Measurements from ENCODE around the gene PCBD2.
"Not testable (repeated sequence)": the region's sequence is repeated elsewhere in the genome, so short reads cannot be mapped to it uniquely, and the experiment has no call there.

PCBD2 gene

GRCh38 chr5:134995850-134996402 is 91.0 kb downstream of the PCBD2 start:
- H3K4me3 ChIP-seq (ENCODE audit: low read length in 2 of 2), result no peak overlapping the region
- no peak overlapping the region for H3K27ac ChIP-seq (ENCODE audit: low read depth in 2 of 2, low read length in 2 of 2)
- H3K9ac ChIP-seq (ENCODE audit: low read depth in 1 of 2, low read length in 2 of 2), result no peak overlapping the region
- H3K9me3 ChIP-seq (ENCODE audit: control insufficient read depth in 2 of 2, low read length in 2 of 2), result no peaks in the 10 kb centered on the region
- no peaks in the 10 kb centered on the region for H3K36me3 ChIP-seq (ENCODE audit: control insufficient read depth in 2 of 2, insufficient read depth in 2 of 2, low read length in 2 of 2)
- no peaks in the 10 kb centered on the region for H3K27me3 ChIP-seq (ENCODE audit: control insufficient read depth in 2 of 2, insufficient read depth in 2 of 2, low read length in 2 of 2)
- no peaks in the 10 kb centered on the region for H3K4me1 ChIP-seq (ENCODE audit: control insufficient read depth in 2 of 2, insufficient read depth in 2 of 2, low read length in 2 of 2)

DNA sequence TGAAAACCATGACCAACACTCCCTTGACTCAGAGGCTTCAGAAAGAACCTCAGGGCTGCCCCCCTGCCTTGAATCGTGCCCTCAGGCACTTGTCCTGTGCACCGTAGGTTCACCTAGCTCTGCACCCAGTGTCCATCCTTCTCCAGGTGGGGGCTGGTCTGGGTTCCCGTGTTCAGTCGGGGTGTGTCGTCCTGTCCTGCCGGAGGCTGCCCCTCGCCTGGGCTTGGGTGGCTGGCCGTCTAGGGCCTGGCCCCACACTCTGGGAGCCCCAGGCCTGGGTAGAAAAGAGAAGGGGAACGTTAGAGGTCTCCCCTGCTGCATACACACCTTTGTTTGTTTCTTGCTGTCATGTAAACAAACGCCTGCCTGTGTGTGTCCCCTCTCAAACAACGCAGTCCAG is 92.1 kb downstream of the PCBD2 start:
- Histone ChIP-seq H3K27ac (ENCODE audit: low read depth in 2 of 2, low read length in 2 of 2) (no peak overlapping the region), H3K4me3 (ENCODE audit: low read length in 2 of 2) (no peak overlapping the region)

DNA sequence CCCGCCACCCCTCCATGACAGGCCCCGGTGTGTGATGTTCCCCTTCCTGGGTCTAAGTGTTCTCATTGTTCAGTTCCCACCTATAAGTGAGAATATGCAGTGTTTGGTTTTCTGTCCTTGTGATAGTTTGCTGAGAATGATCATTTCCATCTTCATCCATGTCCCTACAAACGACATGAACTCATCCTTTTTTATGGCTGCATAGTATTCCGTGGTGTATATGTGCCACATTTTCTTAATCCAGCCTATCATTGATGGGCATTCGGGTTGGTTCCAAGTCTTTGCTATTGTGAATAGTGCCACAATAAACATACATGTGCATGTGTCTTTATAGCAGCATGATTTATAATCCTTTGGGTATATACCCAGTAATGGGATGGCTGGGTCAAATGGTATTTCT is 93.1 kb downstream of the PCBD2 start:
- not testable (repeated sequence) for H3K27ac ChIP-seq (ENCODE audit: low read depth in 2 of 2, low read length in 2 of 2); H3K9me3 ChIP-seq (ENCODE audit: control insufficient read depth in 2 of 2, low read length in 2 of 2); H3K27me3 ChIP-seq (ENCODE audit: control insufficient read depth in 2 of 2, insufficient read depth in 2 of 2, low read length in 2 of 2); H3K4me3 ChIP-seq (ENCODE audit: low read length in 2 of 2); H3K36me3 ChIP-seq (ENCODE audit: control insufficient read depth in 2 of 2, insufficient read depth in 2 of 2, low read length in 2 of 2); H3K9ac ChIP-seq (ENCODE audit: low read depth in 1 of 2, low read length in 2 of 2); H3K4me1 ChIP-seq (ENCODE audit: control insufficient read depth in 2 of 2, insufficient read depth in 2 of 2, low read length in 2 of 2)

More for the DNA sequence above, 92.1 kb downstream of the PCBD2 start:
- H3K36me3 ChIP-seq (ENCODE audit: control insufficient read depth in 2 of 2, insufficient read depth in 2 of 2, low read length in 2 of 2), result no peaks in the 10 kb centered on the region
- no peak overlapping the region for H3K9ac ChIP-seq (ENCODE audit: low read depth in 1 of 2, low read length in 2 of 2)
- no peaks in the 10 kb centered on the region for H3K27me3 ChIP-seq (ENCODE audit: control insufficient read depth in 2 of 2, insufficient read depth in 2 of 2, low read length in 2 of 2)
- H3K4me1 ChIP-seq (ENCODE audit: control insufficient read depth in 2 of 2, insufficient read depth in 2 of 2, low read length in 2 of 2), result no peaks in the 10 kb centered on the region
- H3K9me3 ChIP-seq (ENCODE audit: control insufficient read depth in 2 of 2, low read length in 2 of 2), result no peaks in the 10 kb centered on the region

DNA sequence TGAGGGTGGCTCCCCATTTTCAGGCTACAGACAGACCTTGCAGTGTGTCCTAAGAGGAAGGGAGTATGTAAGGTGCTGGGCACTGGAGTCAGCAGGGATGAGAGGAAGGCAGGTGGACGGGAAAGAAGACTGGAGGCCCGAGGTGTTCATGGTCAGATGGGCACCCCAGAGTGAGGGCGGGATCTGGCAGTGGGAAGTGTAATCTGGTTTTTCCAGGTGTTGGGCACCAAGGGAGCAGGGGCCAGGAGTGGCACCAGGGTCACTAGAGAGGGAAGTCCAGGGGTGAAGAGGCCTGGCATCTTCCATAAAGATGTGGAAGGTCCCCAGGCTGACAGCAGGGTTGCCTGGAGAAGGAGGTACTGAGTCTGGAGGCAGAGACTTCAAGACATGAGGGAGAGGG is 99.4 kb downstream of the PCBD2 start:
- no peak overlapping the region for H3K27ac ChIP-seq (ENCODE audit: low read depth in 2 of 2, low read length in 2 of 2)
- H3K4me1 ChIP-seq (ENCODE audit: control insufficient read depth in 2 of 2, insufficient read depth in 2 of 2, low read length in 2 of 2), result no peaks in the 10 kb centered on the region
- no peaks in the 10 kb centered on the region for H3K9me3 ChIP-seq (ENCODE audit: control insufficient read depth in 2 of 2, low read length in 2 of 2)
- H3K9ac ChIP-seq (ENCODE audit: low read depth in 1 of 2, low read length in 2 of 2), result no peak overlapping the region
- H3K27me3 ChIP-seq (ENCODE audit: control insufficient read depth in 2 of 2, insufficient read depth in 2 of 2, low read length in 2 of 2), result no peaks in the 10 kb centered on the region
- H3K4me3 ChIP-seq (ENCODE audit: low read length in 2 of 2), result no peak overlapping the region
- no peaks in the 10 kb centered on the region for H3K36me3 ChIP-seq (ENCODE audit: control insufficient read depth in 2 of 2, insufficient read depth in 2 of 2, low read length in 2 of 2)

DNA sequence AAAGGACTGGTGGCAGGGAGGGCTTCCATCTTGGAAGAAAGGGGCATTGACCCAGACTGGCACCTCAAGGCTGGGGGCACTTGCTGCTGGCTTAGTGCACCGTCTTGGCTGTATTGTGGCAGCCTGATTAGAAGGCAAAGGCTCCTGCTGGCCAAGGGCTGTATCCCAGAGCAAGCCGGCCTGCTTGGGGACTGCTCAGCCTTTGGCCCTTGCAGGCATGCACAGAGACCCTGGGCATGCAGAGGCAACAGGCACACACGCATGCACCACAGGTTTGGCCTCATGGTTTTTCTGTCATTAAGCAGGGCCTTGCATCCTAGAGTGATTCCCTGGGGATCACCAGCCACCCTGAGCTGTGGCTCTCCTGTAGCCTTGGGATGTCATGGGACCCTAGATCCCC is 100.1 kb downstream of the PCBD2 start:
- Histone ChIP-seq H3K27me3 (ENCODE audit: control insufficient read depth in 2 of 2, insufficient read depth in 2 of 2, low read length in 2 of 2) (no peaks in the 10 kb centered on the region), H3K4me1 (ENCODE audit: control insufficient read depth in 2 of 2, insufficient read depth in 2 of 2, low read length in 2 of 2) (no peaks in the 10 kb centered on the region), H3K4me3 (ENCODE audit: low read length in 2 of 2) (no peak overlapping the region), H3K36me3 (ENCODE audit: control insufficient read depth in 2 of 2, insufficient read depth in 2 of 2, low read length in 2 of 2) (no peaks in the 10 kb centered on the region), H3K27ac (ENCODE audit: low read depth in 2 of 2, low read length in 2 of 2) (no peak overlapping the region), H3K9me3 (ENCODE audit: control insufficient read depth in 2 of 2, low read length in 2 of 2) (no peaks in the 10 kb centered on the region), H3K9ac (ENCODE audit: low read depth in 1 of 2, low read length in 2 of 2) (no peak overlapping the region)

- H3K9me3 ChIP-seq (ENCODE audit: control insufficient read depth in 2 of 2, low read length in 2 of 2), result no peaks in the 10 kb centered on the region
- no peaks in the 10 kb centered on the region for H3K4me1 ChIP-seq (ENCODE audit: control insufficient read depth in 2 of 2, insufficient read depth in 2 of 2, low read length in 2 of 2)
- H3K27ac ChIP-seq (ENCODE audit: low read depth in 2 of 2, low read length in 2 of 2), result no peak overlapping the region
- H3K4me3 ChIP-seq (ENCODE audit: low read length in 2 of 2), result no peak overlapping the region
- H3K9ac ChIP-seq (ENCODE audit: low read depth in 1 of 2, low read length in 2 of 2), result no peak overlapping the region
- H3K36me3 ChIP-seq (ENCODE audit: control insufficient read depth in 2 of 2, insufficient read depth in 2 of 2, low read length in 2 of 2), result no peaks in the 10 kb centered on the region
- no peaks in the 10 kb centered on the region for H3K27me3 ChIP-seq (ENCODE audit: control insufficient read depth in 2 of 2, insufficient read depth in 2 of 2, low read length in 2 of 2)
Measured at GRCh38 chr5:135007305-135007704, 102.4 kb downstream of the PCBD2 start.

DNA sequence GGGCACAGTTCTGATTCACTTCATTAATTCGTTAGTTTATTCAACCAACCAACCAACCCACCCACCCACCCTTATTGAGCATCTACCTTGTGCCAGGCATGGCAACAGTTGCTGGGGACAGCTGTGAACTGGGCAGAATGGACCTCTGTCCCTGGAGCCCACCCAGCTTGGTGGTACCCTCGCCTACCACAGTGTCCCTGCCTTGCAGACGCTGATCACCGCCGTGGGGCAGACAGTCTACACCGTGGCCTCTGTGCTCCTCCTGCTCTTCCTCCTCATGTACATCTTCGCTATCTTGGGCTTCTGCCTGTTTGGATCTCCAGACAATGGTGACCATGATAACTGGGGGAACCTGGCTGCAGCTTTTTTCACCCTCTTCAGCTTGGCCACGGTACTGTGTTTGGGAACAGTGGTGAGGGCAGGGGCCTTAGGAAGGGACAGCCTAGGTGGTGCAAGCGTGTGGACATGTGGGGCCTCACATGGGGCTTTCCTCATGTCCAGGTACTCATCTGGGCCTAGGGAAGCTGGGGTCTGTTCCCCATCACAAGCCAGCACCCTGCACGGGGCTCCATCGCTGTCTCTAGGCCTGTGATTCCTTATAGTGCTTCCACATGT is 102.9 kb downstream of the PCBD2 start:
- Histone ChIP-seq H3K27me3 (ENCODE audit: control insufficient read depth in 2 of 2, insufficient read depth in 2 of 2, low read length in 2 of 2) (no peaks in the 10 kb centered on the region), H3K4me1 (ENCODE audit: control insufficient read depth in 2 of 2, insufficient read depth in 2 of 2, low read length in 2 of 2) (no peaks in the 10 kb centered on the region), H3K9ac (ENCODE audit: low read depth in 1 of 2, low read length in 2 of 2) (no peak overlapping the region), H3K9me3 (ENCODE audit: control insufficient read depth in 2 of 2, low read length in 2 of 2) (no peaks in the 10 kb centered on the region), H3K36me3 (ENCODE audit: control insufficient read depth in 2 of 2, insufficient read depth in 2 of 2, low read length in 2 of 2) (no peaks in the 10 kb centered on the region), H3K4me3 (ENCODE audit: low read length in 2 of 2) (no peak overlapping the region), H3K27ac (ENCODE audit: low read depth in 2 of 2, low read length in 2 of 2) (no peak overlapping the region)

- Histone ChIP-seq H3K27me3 (ENCODE audit: control insufficient read depth in 2 of 2, insufficient read depth in 2 of 2, low read length in 2 of 2) (no peaks in the 10 kb centered on the region), H3K4me1 (ENCODE audit: control insufficient read depth in 2 of 2, insufficient read depth in 2 of 2, low read length in 2 of 2) (no peaks in the 10 kb centered on the region), H3K9ac (ENCODE audit: low read depth in 1 of 2, low read length in 2 of 2) (no peak overlapping the region), H3K36me3 (ENCODE audit: control insufficient read depth in 2 of 2, insufficient read depth in 2 of 2, low read length in 2 of 2) (no peaks in the 10 kb centered on the region), H3K4me3 (ENCODE audit: low read length in 2 of 2) (no peak overlapping the region), H3K27ac (ENCODE audit: low read depth in 2 of 2, low read length in 2 of 2) (no peak overlapping the region), H3K9me3 (ENCODE audit: control insufficient read depth in 2 of 2, low read length in 2 of 2) (no peaks in the 10 kb centered on the region)
Measured at GRCh38 chr5:135008556-135008955, 103.6 kb downstream of the PCBD2 start.

GRCh38 chr5:135008981-135009735 is 104.2 kb downstream of the PCBD2 start:
- Histone ChIP-seq H3K4me1 (ENCODE audit: control insufficient read depth in 2 of 2, insufficient read depth in 2 of 2, low read length in 2 of 2) (no peaks in the 10 kb centered on the region), H3K4me3 (ENCODE audit: low read length in 2 of 2) (no peak overlapping the region), H3K9me3 (ENCODE audit: control insufficient read depth in 2 of 2, low read length in 2 of 2) (no peaks in the 10 kb centered on the region), H3K27ac (ENCODE audit: low read depth in 2 of 2, low read length in 2 of 2) (no peak overlapping the region), H3K27me3 (ENCODE audit: control insufficient read depth in 2 of 2, insufficient read depth in 2 of 2, low read length in 2 of 2) (no peaks in the 10 kb centered on the region), H3K9ac (ENCODE audit: low read depth in 1 of 2, low read length in 2 of 2) (no peak overlapping the region), H3K36me3 (ENCODE audit: control insufficient read depth in 2 of 2, insufficient read depth in 2 of 2, low read length in 2 of 2) (no peaks in the 10 kb centered on the region)

GRCh38 chr5:135009736-135010501 is 105.0 kb downstream of the PCBD2 start:
- Histone ChIP-seq H3K27me3 (ENCODE audit: control insufficient read depth in 2 of 2, insufficient read depth in 2 of 2, low read length in 2 of 2) (no peaks in the 10 kb centered on the region), H3K36me3 (ENCODE audit: control insufficient read depth in 2 of 2, insufficient read depth in 2 of 2, low read length in 2 of 2) (no peaks in the 10 kb centered on the region), H3K27ac (ENCODE audit: low read depth in 2 of 2, low read length in 2 of 2) (no peak overlapping the region), H3K4me3 (ENCODE audit: low read length in 2 of 2) (no peak overlapping the region), H3K4me1 (ENCODE audit: control insufficient read depth in 2 of 2, insufficient read depth in 2 of 2, low read length in 2 of 2) (no peaks in the 10 kb centered on the region), H3K9me3 (ENCODE audit: control insufficient read depth in 2 of 2, low read length in 2 of 2) (no peaks in the 10 kb centered on the region), H3K9ac (ENCODE audit: low read depth in 1 of 2, low read length in 2 of 2) (no peak overlapping the region)

Data from mucosa of rectum (tissue), 2 donors.